ENCODE results near the gene ZNF223.

ZNF223 gene

GRCh38 chr19:44010468-44010867 lies 41.4 kb upstream of the ZNF223 start:
- no peak for DNase-seq (ENCODE audit: low read depth)
- no peak overlapping the region for H3K4me3 ChIP-seq (ENCODE audit: low read depth, low read length)

GRCh38 chr19:44019498-44019897 lies 32.3 kb upstream of the ZNF223 start:
- TF ChIP-seq CTCF (IDR thresholded peaks at IDR 0.05; ENCODE audit: control insufficient read depth, extremely low read depth, insufficient read depth): no peak
- no peak for DNase-seq (ENCODE audit: low read depth)
- no peak overlapping the region for H3K4me3 ChIP-seq (ENCODE audit: low read depth, low read length)

More at GRCh38 chr19:44010468-44010867, 41.4 kb upstream of the ZNF223 start:
- no peak for TF ChIP-seq CTCF (IDR thresholded peaks at IDR 0.05; ENCODE audit: control insufficient read depth, extremely low read depth, insufficient read depth)

GRCh38 chr19:44021221-44021620 lies 30.6 kb upstream of the ZNF223 start:
- no peak overlapping the region for H3K4me3 ChIP-seq (ENCODE audit: low read depth, low read length)
- TF ChIP-seq CTCF (IDR thresholded peaks at IDR 0.05; ENCODE audit: control insufficient read depth, extremely low read depth, insufficient read depth): no peak
- DNase-seq (ENCODE audit: low read depth): no peak

- DNase-seq (ENCODE audit: low read depth): no peak
- no peak for TF ChIP-seq CTCF (IDR thresholded peaks at IDR 0.05; ENCODE audit: control insufficient read depth, extremely low read depth, insufficient read depth)
These were observed 27.0 kb upstream of the ZNF223 start for GRCh38 chr19:44024900-44025216.

GRCh38 chr19:44025217-44025936 lies 26.5 kb upstream of the ZNF223 start, which contains the start of gene ZNF222:
ZNF222 (plus strand) TSS chr19:44025379; CDS start chr19:44025437, 58 bp downstream.
- TF ChIP-seq CTCF (IDR thresholded peaks at IDR 0.05; ENCODE audit: control insufficient read depth, extremely low read depth, insufficient read depth): no peak

More at GRCh38 chr19:44024900-44025216, 27.0 kb upstream of the ZNF223 start:
- H3K4me3 ChIP-seq (ENCODE audit: low read depth, low read length): peak overlapping the region; percentile 75

GRCh38 chr19:44026622-44027021 lies 25.2 kb upstream of the ZNF223 start:
- no peak for TF ChIP-seq CTCF (IDR thresholded peaks at IDR 0.05; ENCODE audit: control insufficient read depth, extremely low read depth, insufficient read depth)
- no peak for DNase-seq (ENCODE audit: low read depth)
- H3K4me3 ChIP-seq (ENCODE audit: low read depth, low read length): no peak overlapping the region

More at GRCh38 chr19:44025217-44025936, 26.5 kb upstream of the ZNF223 start, which contains the start of gene ZNF222:
- H3K4me3 ChIP-seq (ENCODE audit: low read depth, low read length): peak within 1 kb of the TSS; percentile 75
- DNase-seq (ENCODE audit: low read depth): peak; percentile 30

All from LNCaP clone FGC (cell line).